OCI-LY3 (cell line): ENCODE data around the gene SMPDL3A.

Experiments used
- H2AFZ ChIP-seq: fragments of 200-600, 300-600 bp; shearing (Covaris generic); 2 replicates; pipeline ENCODE4 v1.6.0; 2014; ENCODE audit warnings: antibody characterized with exemption, low read depth, low read length
- H3K27ac ChIP-seq: fragments of 200-600, 300-600 bp; sonication (generic); 2 replicates; pipeline ENCODE4 v1.5.1; 2014; ENCODE audit warnings: mild to moderate bottlenecking, low read length, moderate library complexity, mixed read lengths
- H3K27me3 ChIP-seq: fragments of 200-600, 300-600 bp; sonication (generic); 2 replicates; pipeline ENCODE4 v1.6.1; 2014; ENCODE audit warnings: low read depth, low read length, mixed read lengths
- H3K36me3 ChIP-seq: fragments of 200-600, 300-600 bp; sonication (generic); replicated peaks from 2 replicates; pipeline ENCODE3; 2014; ENCODE audit warnings: low read depth, low read length, mixed read lengths
- H3K4me1 ChIP-seq: fragments of 300-600, 200-600 bp; sonication (generic); 2 replicates; pipeline ENCODE4 v1.6.1; 2014; ENCODE audit warnings: low read length, mixed read lengths
- H3K4me2 ChIP-seq: fragments of 200-600, 300-600 bp; sonication (generic); 2 replicates; pipeline ENCODE4 v1.6.1; 2014; ENCODE audit warnings: low read length, mixed read lengths
- H3K4me3 ChIP-seq: fragments of 300-600, 200-600 bp; sonication (generic); 2 replicates; pipeline ENCODE4 v1.5.1; 2014; ENCODE audit warnings: antibody characterized with exemption, mild to moderate bottlenecking, low read length, moderate library complexity
- H3K79me2 ChIP-seq: fragments of 300-600, 200-600 bp; shearing (Covaris generic); 2 replicates; pipeline ENCODE4 v1.6.1; 2014; ENCODE audit warnings: mild to moderate bottlenecking, low read length, mixed read lengths
- H3K9ac ChIP-seq: fragments of 300-600, 200-600 bp; shearing (Covaris generic); 2 replicates; pipeline ENCODE4 v1.6.0; 2014; ENCODE audit warnings: mild to moderate bottlenecking, low read length, moderate library complexity
- H3K9me3 ChIP-seq: fragments of 200-600, 300-600 bp; shearing (Covaris generic); 2 replicates; pipeline ENCODE4 v1.6.1; 2014; ENCODE audit warnings: low read length, mixed read lengths; ENCODE audit not compliant: insufficient read depth
- H4K20me1 ChIP-seq: fragments of 200-600, 300-600 bp; sonication (generic); 2 replicates; pipeline ENCODE4 v1.6.1; 2016; ENCODE audit warnings: low read length, mixed read lengths; ENCODE audit not compliant: insufficient read depth
- EZH2phosphoT487 ChIP-seq: fragments of 200-600 bp; shearing (Covaris generic); IDR thresholded peaks from 2 replicates; pipeline ENCODE4 v1.6.1; 2018; ENCODE audit warnings: antibody characterized with exemption, mixed run types, low read depth
- TF ChIP-seq, protein P1 (sequence below): fragments of 200-600, 300-600 bp; sonication (generic); IDR thresholded peaks from 2 replicates; pipeline ENCODE4 v1.5.1; 2014; ENCODE audit warnings: antibody characterized with exemption, low read length, low read depth

SMPDL3A gene

DNA sequence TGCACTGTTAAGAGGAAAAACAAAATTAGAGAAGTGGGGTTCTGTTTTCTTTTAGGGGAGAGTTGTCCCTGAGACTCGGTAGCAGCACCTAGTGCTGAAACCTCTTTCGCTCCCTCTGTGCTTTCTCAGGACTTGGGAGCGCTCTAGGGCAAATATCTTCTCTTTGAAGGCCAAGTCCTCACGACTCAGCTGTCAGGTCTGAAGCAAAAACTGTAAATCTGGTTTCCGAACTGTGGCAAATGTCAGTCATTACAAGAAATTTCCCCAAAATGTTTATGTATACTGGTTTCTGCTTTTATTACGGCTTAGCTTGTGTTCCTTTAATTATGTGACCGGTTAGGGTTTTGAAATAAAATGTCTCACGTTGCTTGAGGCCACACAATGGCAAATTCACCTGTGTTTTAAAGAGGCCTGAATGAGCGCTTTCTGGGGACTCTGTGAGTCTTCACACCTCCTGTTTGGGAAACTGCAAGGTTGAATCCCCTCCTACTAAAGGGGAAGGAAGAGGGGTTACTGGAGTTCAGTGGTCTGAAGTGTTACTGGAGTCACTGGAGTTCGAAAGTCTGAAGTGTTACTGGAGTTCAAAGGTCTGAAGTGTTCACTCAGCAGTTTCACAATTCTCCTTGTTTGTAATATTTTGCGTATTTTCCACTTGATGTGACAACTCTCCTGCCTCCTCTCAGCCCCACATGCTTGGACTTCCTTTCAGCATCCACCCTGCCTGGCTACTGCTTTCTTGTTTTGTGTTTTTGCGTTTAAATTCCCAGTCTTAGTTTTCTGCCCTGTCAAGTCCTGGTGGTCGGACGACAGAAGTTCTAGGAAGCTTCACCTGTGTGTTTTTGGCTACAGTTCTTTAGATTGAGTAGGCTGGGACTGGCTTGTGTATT, 1.6 kb downstream of the SMPDL3A start:
- Histone ChIP-seq H3K27ac (no peak overlapping the region), H3K36me3 (no peaks in the 10 kb centered on the region), H3K9me3 (no peaks in the 10 kb centered on the region), H3K4me2 (peak overlapping the region; percentile 83), H3K9ac (peak overlapping the region; percentile 73), H2AFZ (peak overlapping the region; percentile 79; the same call in 1 of the 2 replicates), H3K79me2 (no peaks in the 10 kb centered on the region), H3K27me3 (peaks cover 11% of the 10 kb centered on the region), H3K4me3 (peak overlapping the region; percentile 97), H3K4me1 (peaks cover 8% of the 10 kb centered on the region; the same call in 1 of the 2 replicates), H4K20me1 (no peaks in the 10 kb centered on the region)
- TF ChIP-seq, protein P1, sequence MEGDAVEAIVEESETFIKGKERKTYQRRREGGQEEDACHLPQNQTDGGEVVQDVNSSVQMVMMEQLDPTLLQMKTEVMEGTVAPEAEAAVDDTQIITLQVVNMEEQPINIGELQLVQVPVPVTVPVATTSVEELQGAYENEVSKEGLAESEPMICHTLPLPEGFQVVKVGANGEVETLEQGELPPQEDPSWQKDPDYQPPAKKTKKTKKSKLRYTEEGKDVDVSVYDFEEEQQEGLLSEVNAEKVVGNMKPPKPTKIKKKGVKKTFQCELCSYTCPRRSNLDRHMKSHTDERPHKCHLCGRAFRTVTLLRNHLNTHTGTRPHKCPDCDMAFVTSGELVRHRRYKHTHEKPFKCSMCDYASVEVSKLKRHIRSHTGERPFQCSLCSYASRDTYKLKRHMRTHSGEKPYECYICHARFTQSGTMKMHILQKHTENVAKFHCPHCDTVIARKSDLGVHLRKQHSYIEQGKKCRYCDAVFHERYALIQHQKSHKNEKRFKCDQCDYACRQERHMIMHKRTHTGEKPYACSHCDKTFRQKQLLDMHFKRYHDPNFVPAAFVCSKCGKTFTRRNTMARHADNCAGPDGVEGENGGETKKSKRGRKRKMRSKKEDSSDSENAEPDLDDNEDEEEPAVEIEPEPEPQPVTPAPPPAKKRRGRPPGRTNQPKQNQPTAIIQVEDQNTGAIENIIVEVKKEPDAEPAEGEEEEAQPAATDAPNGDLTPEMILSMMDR: no peak
- TF ChIP-seq EZH2phosphoT487: no peak

DNA sequence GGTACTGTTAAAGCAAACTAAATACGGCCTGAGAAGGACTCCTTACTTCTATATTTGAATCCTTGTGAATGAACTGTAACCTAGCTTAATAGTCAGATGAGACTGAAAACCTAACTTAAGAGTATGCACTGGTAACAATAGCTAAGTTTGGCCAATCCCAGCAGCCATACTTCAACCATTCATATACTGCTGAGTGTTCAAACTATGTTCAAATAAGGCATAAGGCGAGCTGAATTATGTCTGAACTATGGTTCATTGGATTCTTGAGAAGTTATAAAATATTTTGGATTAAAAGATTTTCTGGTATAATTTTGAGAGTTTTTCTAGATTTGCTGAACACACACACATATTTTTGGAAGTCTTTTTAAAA, 2.2 kb downstream of the SMPDL3A start:
- no peak overlapping the region for H2AFZ ChIP-seq
- H3K9ac ChIP-seq: no peak overlapping the region
- H4K20me1 ChIP-seq: no peaks in the 10 kb centered on the region
- TF ChIP-seq EZH2phosphoT487: no peak
- TF ChIP-seq, protein P1: no peak
- H3K4me1 ChIP-seq: peaks cover 8% of the 10 kb centered on the region; the same call in 1 of the 2 replicates
- peaks cover 10% of the 10 kb centered on the region for H3K27me3 ChIP-seq
- no peak overlapping the region for H3K4me2 ChIP-seq
- H3K36me3 ChIP-seq: no peaks in the 10 kb centered on the region
- H3K27ac ChIP-seq: no peak overlapping the region
- no peaks in the 10 kb centered on the region for H3K9me3 ChIP-seq
- no peak overlapping the region for H3K4me3 ChIP-seq
- no peaks in the 10 kb centered on the region for H3K79me2 ChIP-seq

DNA sequence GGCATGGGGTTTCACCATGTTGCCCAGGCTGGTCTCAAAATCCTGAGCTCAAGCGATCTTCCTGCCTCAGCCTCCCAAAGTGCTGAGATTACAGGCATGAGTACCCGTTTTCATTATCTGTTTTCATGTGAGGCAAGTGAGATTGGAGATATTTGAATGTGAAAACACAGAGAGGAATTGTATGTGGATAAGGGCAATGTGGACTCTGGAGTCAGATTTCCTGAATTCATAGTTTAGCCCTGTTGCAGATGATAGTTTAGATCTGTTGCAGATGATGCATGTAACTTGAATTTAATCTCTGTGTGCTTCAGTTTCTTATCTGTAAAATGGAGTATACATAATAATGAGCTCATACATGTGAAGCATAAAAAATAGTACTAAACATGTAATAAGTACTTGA, 3.7 kb downstream of the SMPDL3A start:
- peaks cover 5% of the 10 kb centered on the region; the same call in 1 of the 2 replicates for H3K27me3 ChIP-seq
- no peaks in the 10 kb centered on the region for H4K20me1 ChIP-seq
- H3K79me2 ChIP-seq: no peaks in the 10 kb centered on the region
- no peak overlapping the region for H3K27ac ChIP-seq
- no peak overlapping the region for H2AFZ ChIP-seq
- H3K9ac ChIP-seq: no peak overlapping the region
- no peaks in the 10 kb centered on the region for H3K36me3 ChIP-seq
- H3K4me2 ChIP-seq: no peak overlapping the region
- H3K4me1 ChIP-seq: peaks cover 9% of the 10 kb centered on the region; the same call in 1 of the 2 replicates
- TF ChIP-seq, protein P1: no peak
- no peak for TF ChIP-seq EZH2phosphoT487
- no peaks in the 10 kb centered on the region for H3K9me3 ChIP-seq
- H3K4me3 ChIP-seq: no peak overlapping the region

DNA sequence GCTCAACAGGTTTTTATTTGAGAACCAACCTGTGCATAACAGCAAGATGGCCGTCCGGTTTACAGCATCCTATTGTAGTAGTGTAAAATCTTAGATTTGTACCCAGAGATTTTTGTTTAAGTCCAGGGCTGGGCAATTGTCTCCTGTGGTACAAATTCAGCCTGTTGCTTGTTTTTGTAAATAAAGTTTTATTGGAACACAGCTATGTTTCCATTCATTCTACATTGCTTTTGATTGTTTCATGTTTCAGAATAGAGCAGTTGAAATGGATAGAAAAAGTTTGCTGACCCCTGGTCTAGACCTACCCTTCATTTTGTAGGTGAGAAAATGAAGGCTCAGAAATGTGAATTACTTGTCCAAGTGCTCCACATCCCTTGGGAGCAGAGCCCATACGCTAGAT, 8.5 kb downstream of the SMPDL3A start:
- H3K4me2 ChIP-seq: peak overlapping the region; percentile 14; the same call in 1 of the 2 replicates
- TF ChIP-seq, protein P1: no peak
- TF ChIP-seq EZH2phosphoT487: no peak
- no peak overlapping the region for H3K27ac ChIP-seq
- no peaks in the 10 kb centered on the region for H3K36me3 ChIP-seq
- no peak overlapping the region for H2AFZ ChIP-seq
- no peaks in the 10 kb centered on the region for H3K9me3 ChIP-seq
- no peak overlapping the region for H3K9ac ChIP-seq
- peaks cover 8% of the 10 kb centered on the region; the same call in 1 of the 2 replicates for H3K4me1 ChIP-seq
- no peaks in the 10 kb centered on the region for H3K27me3 ChIP-seq
- no peaks in the 10 kb centered on the region for H3K79me2 ChIP-seq
- no peak overlapping the region for H3K4me3 ChIP-seq
- H4K20me1 ChIP-seq: no peaks in the 10 kb centered on the region
